ENCODE results near the gene ABCG4.

DNA sequence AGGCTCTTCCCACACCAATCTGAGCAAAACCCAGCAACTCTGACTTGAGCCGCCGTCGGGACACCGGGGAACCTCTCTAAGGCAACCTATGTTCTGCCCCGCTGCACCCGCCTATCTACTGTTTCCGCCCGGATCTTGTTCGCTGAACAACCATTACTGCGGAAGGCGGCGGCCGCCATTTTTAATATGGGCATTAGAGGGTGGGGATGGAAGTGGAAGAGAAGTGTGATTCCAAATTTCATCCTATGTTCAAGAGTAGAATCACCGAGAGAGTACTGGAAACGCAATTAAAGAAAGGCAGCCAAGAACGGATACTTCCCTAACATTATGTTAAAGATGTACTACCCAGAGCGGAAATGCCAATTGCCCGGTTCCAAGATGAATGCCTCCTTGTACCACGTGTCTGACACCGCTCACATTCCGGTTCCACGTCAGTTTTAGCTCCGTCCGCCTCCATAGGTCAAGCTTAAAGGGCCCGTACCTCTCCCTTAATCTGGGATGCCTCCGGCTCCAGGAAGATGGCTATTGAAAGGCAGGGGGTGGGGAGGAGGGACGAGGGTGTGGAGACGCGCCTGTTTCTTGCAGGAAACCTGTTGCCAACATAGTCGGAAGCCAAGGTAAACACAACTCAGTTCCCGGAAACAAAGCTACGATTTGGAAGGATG, 47.0 kb upstream of the ABCG4 start, which contains the start of gene DPAGT1:
- TF ChIP-seq, protein P1, sequence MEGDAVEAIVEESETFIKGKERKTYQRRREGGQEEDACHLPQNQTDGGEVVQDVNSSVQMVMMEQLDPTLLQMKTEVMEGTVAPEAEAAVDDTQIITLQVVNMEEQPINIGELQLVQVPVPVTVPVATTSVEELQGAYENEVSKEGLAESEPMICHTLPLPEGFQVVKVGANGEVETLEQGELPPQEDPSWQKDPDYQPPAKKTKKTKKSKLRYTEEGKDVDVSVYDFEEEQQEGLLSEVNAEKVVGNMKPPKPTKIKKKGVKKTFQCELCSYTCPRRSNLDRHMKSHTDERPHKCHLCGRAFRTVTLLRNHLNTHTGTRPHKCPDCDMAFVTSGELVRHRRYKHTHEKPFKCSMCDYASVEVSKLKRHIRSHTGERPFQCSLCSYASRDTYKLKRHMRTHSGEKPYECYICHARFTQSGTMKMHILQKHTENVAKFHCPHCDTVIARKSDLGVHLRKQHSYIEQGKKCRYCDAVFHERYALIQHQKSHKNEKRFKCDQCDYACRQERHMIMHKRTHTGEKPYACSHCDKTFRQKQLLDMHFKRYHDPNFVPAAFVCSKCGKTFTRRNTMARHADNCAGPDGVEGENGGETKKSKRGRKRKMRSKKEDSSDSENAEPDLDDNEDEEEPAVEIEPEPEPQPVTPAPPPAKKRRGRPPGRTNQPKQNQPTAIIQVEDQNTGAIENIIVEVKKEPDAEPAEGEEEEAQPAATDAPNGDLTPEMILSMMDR (IDR thresholded peaks at IDR 0.05; ENCODE audit: low read depth, low read length, poor library complexity, severe bottlenecking), result no peak
- no peak for TF ChIP-seq EZH2phosphoT487 (IDR thresholded peaks at IDR 0.05; ENCODE audit: borderline replicate concordance, low read length)

All from DOHH2 (cell line).